Testis (tissue), 3 donors: ENCODE results near the gene RGMA. TPM values are rescaled to one million over a fixed set of nuclear protein-coding genes. Genes with fewer than 3 reads are reported as not detected.

Source experiments
- DNase-seq: peaks from one replicate; pipeline ENCODE4 v3.0.0-alpha.2; 2019
- H3K27ac ChIP-seq, 2 donors: fragments of 200-600 bp; sonication (generic); one replicate each; pipeline ENCODE4 v1.5.1; 2019
- H3K27me3 ChIP-seq: fragments of 200-600 bp; sonication (generic); one replicate; pipeline ENCODE4 v1.5.1; 2019
- H3K36me3 ChIP-seq: fragments of 200-600 bp; sonication (generic); one replicate; pipeline ENCODE4 v1.5.1; 2017; ENCODE audit warnings: low read depth; ENCODE audit errors: missing control alignments
- H3K4me1 ChIP-seq: fragments of 200-600 bp; sonication (generic); one replicate; pipeline ENCODE4 v1.5.1; 2019
- H3K4me3 ChIP-seq, 2 donors: fragments of 200-600 bp; sonication (generic); one replicate each; pipeline ENCODE4 v1.5.1; 2017 to 2019
- H3K9me3 ChIP-seq: fragments of 200-600 bp; sonication (generic); one replicate; pipeline ENCODE4 v1.5.1; 2017
- CTCF ChIP-seq, 3 experiments: fragments of 450-650 bp in 2 of 3; fragments of 200-600 bp in 1 of 3; sonication (generic) in 1 of 3; IDR thresholded peaks; one replicate each; pipeline ENCODE4 v1.5.1; 2016 to 2019; ENCODE audit warnings: antibody characterized with exemption in 3 of 3, mild to moderate bottlenecking in 2 of 3, moderate library complexity in 1 of 3
- POLR2A ChIP-seq: fragments of 450-650 bp; IDR thresholded peaks from one replicate; pipeline ENCODE4 v1.6.1; 2017; ENCODE audit warnings: antibody characterized with exemption, mild to moderate bottlenecking, moderate library complexity
- WGBS, 2 donors: methylation state at CpG; one replicate each; pipeline ENCODE4 v1.1.5; 2018; 5-methylcytosine and 5-hydroxymethylcytosine counted together
- intact Hi-C: fragments of 100-400 bp; cut with DNase I; formaldehyde crosslinking; loops from one replicate; pipeline ENCODE4 v1.15.1; 2023; ENCODE audit warnings: low total_unique reads
- polyA plus RNA-seq: library from polyadenylated mRNA; stranded (reverse); fragments of 350-450 nt; fragmentation: Illumina TruSeq; extraction: RNeasy Lipid Tissue Mini Kit (QIAGEN cat#74804); gene quantifications from one replicate; pipeline ENCODE4 v1.2.3, GENCODE V29; 2014; ENCODE audit warnings: low read depth, low replicate concordance; ENCODE audit not compliant: insufficient read depth
- total RNA-seq, 2 donors: library from RNA; depleted of rRNA; stranded (reverse); fragments of >200 nt; gene quantifications; one replicate each; pipeline ENCODE4 v1.2.3, GENCODE V29; 2016

RGMA gene
- total and polyA plus RNA-seq, 3 donors from 2014 or later = 53.7 to 120 (median 65.4) TPM

DNA sequence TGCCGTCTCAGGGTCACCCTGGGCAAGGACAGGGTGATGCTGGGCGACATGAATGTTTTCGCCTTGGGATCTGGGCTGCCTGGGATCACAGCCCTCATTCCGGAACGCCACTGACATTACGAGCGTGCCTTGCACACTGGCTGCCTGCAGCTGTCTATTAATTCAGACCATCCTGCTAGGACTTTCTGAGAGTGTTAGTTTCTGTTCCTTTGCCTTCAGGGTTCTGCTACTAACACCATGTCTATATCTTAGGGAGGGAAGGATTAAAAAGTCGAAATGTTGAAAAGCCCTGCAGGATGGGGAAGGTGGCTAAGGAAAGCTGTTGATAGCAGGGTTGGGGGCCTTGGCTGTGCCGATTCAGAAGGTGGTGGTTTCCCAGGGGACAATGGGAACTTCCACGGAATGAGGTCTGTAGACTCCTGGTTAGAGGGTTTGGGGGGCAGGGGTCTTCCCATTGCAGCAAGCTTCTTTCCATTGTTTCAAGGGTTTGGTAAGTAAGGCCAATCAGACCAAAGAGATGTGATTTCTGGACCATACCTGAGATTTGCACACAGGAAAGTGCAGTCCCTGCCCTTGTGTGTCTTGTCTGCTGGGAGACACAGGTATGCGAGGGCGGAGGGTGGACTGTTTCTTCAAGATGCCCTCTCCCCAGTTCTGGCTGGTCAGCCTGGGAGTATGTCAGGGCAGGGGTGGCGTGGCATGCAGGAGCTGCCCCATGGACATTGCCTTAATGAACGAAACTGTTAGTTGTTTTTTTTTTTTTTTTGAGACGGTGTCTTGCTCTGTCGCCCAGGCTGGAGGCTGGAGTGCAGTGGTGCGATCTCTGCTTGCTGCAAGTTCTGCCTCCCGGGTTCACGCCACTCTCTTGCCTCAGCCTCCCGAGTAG, 50.9 kb downstream of the RGMA start:
- TF ChIP-seq POLR2A (no peak), CTCF (IDR thresholded peaks at IDR 0.05) (no peak)
- Histone ChIP-seq H3K4me1 (peaks cover 5% of the 10 kb centered on the region), H3K27me3 (no peaks in the 10 kb centered on the region), H3K36me3 (no peaks in the 10 kb centered on the region), H3K4me3 (no peak overlapping the region), H3K9me3 (no peaks in the 10 kb centered on the region), H3K27ac (peak overlapping the region in 1 of 2 donors; percentile 6)
- WGBS, 2 donors = 77 to 78% methylated on average over 20 of the region's 20 CpGs
- intact Hi-C loops = loop anchor here (10.0 kb wide), 2 partner anchors 937 to 1087 kb away; no protein-coding TSS in a partner anchor
- no peak for DNase-seq

DNA sequence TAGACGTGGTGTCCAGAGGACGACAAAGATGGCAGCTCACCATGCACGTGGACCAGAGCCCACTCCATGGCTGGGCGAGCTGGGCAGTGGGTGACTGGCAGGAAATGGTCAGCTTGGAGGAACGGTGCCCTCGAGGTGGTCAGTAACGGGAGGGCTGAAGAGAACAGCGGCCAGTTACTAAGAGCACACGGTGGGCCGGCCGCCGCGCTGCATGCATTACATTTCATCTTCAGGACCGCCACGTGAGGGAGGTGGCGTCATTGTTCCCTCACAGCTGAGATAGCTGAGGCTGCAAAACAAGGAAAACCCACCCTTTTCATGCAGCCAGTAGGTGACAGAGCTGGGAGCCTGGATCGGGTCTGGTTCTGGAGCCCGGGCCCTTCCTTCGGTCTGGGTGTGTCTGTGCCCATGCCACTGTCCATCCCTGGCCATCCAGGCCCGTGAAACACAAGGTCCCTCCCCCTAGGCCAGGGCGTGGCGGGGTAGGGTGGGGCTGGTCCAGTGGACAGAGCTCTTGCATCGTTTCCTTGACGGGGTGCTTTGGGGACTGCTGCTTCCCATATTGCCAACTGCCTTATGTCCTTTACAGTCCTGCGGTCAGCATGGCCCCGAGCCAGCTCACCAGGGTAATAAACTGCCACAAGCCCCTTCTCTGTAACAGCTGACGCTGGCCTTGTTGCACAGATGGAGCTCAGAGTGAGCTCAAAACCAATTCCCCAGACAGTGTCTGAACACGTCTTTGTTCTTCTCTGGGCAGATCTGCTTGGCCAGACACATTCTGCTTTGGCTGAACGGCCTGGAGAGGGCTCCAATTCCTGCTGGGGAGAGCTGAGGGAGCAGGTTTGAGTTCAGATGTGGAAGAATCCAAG, 51.8 kb downstream of the RGMA start:
- no peaks in the 10 kb centered on the region for H3K36me3 ChIP-seq
- intact Hi-C loops = loop anchor here (10.0 kb wide), 2 partner anchors 938 to 1088 kb away; no protein-coding TSS in a partner anchor
- no peaks in the 10 kb centered on the region for H3K27me3 ChIP-seq
- peak; percentile 67 for DNase-seq
- TF ChIP-seq CTCF (IDR thresholded peaks at IDR 0.05) (peak in 1 of 3 experiments; percentile 8), POLR2A (no peak)
- peaks cover 5% of the 10 kb centered on the region for H3K4me1 ChIP-seq
- H3K4me3 ChIP-seq = no peak overlapping the region
- H3K27ac ChIP-seq = peak overlapping the region in 1 of 2 donors; percentile 6
- H3K9me3 ChIP-seq = no peaks in the 10 kb centered on the region
- 77 to 84% methylated on average over 22 to 29 of the region's 29 CpGs for WGBS, 2 donors

GRCh38 chr15:93035953-93036810, 52.8 kb downstream of the RGMA start:
- TF ChIP-seq POLR2A (no peak), CTCF (IDR thresholded peaks at IDR 0.05) (peak; percentile 8 to 51 (median 34))
- no peak overlapping the region for H3K4me3 ChIP-seq
- peaks cover 5% of the 10 kb centered on the region for H3K4me1 ChIP-seq
- H3K27me3 ChIP-seq = no peaks in the 10 kb centered on the region
- no peaks in the 10 kb centered on the region for H3K9me3 ChIP-seq
- H3K27ac ChIP-seq = no peak overlapping the region
- intact Hi-C loops = loop anchor here (10.0 kb wide), 2 partner anchors 939 to 1089 kb away; no protein-coding TSS in a partner anchor
- DNase-seq = peak; percentile 29
- 70 to 79% methylated on average over 15 to 32 of the region's 32 CpGs for WGBS, 2 donors
- no peaks in the 10 kb centered on the region for H3K36me3 ChIP-seq
